ENCODE data around the gene HAGH.

GRCh38 chr16:1767116-1767994 is 59.3 kb downstream of the HAGH start:
- no peak for TF ChIP-seq CTCF (IDR thresholded peaks at IDR 0.05)
- no peak for TF ChIP-seq E2F4 (CRISPR knock-in tag; IDR thresholded peaks at IDR 0.05; ENCODE audit: borderline replicate concordance, low read depth)
- no peak for TF ChIP-seq CREB1 (CRISPR knock-in tag; IDR thresholded peaks at IDR 0.05)
- TF ChIP-seq E2F1 (CRISPR knock-in tag; IDR thresholded peaks at IDR 0.05), result no peak
- no peak for TF ChIP-seq SP1 (CRISPR knock-in tag; conservative IDR thresholded peaks at IDR 0.05)
- TF ChIP-seq ETV6 (CRISPR knock-in tag; IDR thresholded peaks at IDR 0.05), result no peak
- no peak for TF ChIP-seq RELA (CRISPR knock-in tag; IDR thresholded peaks at IDR 0.05; ENCODE audit: borderline replicate concordance)
- no peak for TF ChIP-seq ESRRA (CRISPR knock-in tag; IDR thresholded peaks at IDR 0.05; ENCODE audit: borderline replicate concordance)
- TF ChIP-seq CREM (CRISPR knock-in tag; IDR thresholded peaks at IDR 0.05), result no peak
- TF ChIP-seq TEAD1 (CRISPR knock-in tag; IDR thresholded peaks at IDR 0.05), result no peak
- no peak for TF ChIP-seq MAX (CRISPR knock-in tag; IDR thresholded peaks at IDR 0.05)
- no peak for TF ChIP-seq MLX (CRISPR knock-in tag; IDR thresholded peaks at IDR 0.05)
- no peak for TF ChIP-seq GABPB1 (CRISPR knock-in tag; IDR thresholded peaks at IDR 0.05)
- TF ChIP-seq ZNF317 (CRISPR knock-in tag; IDR thresholded peaks at IDR 0.05; ENCODE audit: borderline replicate concordance, low read depth), result no peak

Data from WTC11 (cell line).